NCI-H2171 treated with DMSO at 0.1 percent for 48 hours (cell line): ENCODE data around the gene NPLOC4.

Source experiments
- DNase-seq: peaks from one replicate; lab custom pipeline; 2025; lab: John Stamatoyannopoulos, UW

Gene NPLOC4

DNA sequence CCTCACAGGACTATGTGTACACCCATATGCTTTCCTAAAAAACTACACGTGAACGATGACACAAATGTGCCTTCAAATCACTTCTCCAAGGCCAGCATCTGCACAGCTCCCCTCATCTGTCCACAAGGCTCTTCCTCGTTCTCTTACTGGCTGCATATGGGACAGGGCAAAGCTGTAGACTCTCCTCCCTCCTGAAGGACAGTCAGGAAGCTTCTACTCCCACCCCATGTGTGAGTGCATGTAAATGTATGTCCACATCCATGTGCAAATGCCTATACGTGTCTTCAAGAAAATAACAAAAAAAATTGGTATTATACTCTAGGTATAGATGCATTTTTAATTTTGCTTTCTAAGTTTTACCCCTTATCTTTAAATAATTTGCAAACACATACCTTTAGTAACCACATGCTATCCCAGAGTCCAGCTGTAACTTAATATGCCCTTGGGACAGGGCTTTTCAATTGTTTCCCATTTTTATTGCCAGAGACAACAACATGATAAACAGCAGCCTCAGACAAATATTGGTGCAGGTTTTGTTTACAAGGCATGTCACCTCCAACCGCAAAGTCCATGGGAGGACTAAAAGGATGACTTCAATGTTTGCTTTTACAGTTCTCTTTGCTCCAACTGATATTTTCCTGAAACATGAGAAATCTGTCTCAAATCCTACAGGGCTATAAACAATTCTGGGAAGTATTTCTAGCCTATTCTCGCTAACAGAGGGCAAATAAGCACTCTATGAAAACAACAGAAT, 53.1 kb downstream of the NPLOC4 start:
- no peak for DNase-seq

- DNase-seq = no peak
Observed at GRCh38 chr17:81582749-81583148, 54.2 kb downstream of the NPLOC4 start.

DNA sequence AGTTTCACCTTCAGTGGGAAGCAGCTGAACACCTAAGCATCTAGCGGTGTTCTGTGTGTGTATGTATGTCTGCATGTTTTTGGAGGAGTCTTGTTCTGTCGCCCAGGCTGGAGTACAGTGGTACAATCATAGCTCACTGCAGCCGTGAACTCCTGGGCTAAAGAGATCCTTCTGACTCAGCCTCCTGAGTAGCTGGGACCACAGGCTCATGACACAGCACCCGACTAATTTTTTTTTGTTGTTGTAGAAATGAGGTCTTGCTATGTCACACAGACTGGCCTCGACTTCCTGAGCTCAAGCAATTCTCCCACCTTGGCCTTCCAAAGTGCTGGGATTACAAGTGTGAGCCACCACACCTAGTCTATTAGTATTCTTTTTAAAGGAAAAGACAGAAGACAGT, 54.6 kb downstream of the NPLOC4 start:
- no peak for DNase-seq

DNA sequence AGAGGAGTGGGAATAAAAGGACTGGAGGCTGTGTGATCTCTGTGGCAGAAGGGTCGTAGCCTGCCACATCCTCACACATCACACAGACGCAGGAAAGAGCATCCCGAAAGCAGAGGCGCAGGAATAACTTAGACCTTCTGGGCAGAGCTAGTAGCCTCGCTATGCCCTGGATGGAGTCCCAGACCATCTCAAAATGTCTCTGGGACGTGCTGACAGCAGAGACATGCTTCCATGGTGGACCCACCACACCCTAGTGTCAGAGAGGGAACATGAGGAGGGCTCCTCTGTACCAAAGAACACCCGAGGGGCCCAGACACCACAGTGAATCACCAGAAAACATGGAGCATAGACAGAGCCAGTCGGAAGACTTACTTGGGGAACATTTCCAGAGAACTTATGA, 55.2 kb downstream of the NPLOC4 start:
- no peak for DNase-seq

DNA sequence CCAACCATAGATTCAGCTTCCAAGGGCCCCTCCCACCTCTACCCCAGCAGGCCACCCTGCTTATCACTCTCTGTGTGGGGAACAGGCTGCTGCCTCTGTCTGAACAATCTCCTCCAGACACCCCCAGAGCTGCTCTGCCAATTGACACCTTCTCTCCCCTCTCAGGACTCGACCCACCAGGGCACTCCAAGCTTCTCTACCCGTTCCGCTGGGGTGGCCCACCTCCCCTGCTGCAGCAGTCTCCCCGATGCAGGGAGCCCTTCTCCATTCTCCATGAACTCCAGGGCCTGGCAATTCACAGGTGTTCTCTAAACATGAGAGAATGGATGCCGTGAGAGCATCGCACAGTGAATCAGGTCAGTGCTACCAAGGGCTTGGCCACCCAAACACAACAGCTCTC, 56.4 kb downstream of the NPLOC4 start:
- no peak for DNase-seq

GRCh38 chr17:81579821-81580321, 57.0 kb downstream of the NPLOC4 start:
- no peak for DNase-seq

- DNase-seq = no peak
Observed at GRCh38 chr17:81579298-81579697, 57.6 kb downstream of the NPLOC4 start.

DNA sequence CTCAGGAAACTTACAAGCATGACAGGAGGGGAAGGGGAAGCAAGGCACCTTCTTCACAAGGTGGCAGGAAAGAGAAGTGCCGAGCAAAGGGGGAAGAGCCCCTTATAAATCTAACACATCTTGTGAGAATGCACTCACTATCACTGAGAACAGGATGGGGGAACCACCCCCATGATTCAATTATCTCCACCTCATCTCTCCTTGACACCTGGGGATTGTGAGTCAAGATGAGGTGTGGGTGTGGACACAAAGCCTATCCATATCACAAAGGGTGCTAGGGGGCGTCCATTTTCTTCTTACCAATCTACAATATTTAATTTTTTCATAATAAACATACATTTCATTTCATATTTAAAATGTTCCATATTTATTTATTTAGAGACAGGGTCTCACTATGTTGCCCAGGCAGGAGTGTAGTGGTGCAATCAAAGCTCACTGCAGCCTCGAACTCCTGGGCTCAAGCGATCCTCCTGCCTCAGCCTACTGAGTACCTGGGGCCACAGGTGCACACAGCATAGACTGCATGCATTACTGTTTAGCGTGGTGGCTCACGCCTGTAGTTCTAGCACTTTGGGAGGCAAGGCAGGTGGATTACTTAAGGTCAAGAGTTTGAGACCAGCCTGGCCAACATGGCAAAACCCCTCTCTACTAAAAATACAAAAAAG, 58.2 kb downstream of the NPLOC4 start:
- DNase-seq = no peak

DNA sequence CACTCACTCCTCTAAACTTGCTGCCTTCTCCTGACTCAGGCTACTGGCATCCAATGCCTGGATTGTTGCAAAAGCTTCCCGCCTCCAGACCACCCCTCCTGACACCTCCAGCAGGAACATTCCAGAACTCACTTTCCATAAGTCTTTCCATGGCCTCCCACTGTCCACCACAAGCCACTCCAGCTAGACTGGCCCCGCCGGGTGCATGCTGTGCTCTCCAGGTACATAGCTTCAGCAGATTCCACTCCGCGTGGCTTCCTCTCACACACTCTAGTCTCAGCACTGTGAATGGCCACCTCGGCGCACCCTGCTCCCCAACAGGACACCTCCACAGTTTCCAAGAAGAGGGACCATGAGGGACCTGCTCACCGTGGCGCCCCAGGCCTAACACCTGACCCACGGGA, 58.9 kb downstream of the NPLOC4 start:
- DNase-seq = no peak

DNA sequence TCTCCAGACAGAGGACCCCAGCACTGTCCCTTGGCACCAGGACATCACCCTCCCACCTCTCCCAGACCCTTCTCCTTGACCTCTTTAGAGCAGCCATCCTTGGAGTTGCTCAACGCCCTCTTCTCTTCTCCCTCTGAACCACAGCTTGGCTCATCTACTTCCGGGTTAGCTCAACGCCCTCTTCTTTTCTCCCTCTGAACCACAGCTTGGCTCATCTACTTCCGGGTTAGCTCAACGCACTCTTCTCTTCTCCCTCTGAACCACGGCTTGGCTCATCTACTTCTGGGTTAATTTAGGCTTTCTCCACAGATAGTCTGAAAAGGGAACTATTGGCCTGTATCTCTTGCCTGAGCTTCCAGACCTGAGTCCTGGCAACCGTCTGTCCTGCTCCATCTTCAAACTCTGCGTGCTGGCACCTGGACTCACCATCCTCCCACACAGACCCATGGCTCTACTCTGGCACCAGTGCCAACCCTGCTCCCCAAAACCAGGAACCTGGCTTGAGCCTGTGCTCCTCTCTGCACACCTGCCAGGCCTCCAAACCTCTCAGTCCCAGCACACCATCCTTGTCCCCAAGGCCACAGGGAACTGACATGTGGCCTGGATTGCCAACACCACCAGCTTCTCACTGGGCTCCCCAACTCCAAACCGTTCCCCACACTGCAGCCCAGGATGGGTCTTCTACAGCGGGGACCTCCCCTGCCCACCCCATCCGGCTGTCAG, 59.5 kb downstream of the NPLOC4 start:
- no peak for DNase-seq

DNA sequence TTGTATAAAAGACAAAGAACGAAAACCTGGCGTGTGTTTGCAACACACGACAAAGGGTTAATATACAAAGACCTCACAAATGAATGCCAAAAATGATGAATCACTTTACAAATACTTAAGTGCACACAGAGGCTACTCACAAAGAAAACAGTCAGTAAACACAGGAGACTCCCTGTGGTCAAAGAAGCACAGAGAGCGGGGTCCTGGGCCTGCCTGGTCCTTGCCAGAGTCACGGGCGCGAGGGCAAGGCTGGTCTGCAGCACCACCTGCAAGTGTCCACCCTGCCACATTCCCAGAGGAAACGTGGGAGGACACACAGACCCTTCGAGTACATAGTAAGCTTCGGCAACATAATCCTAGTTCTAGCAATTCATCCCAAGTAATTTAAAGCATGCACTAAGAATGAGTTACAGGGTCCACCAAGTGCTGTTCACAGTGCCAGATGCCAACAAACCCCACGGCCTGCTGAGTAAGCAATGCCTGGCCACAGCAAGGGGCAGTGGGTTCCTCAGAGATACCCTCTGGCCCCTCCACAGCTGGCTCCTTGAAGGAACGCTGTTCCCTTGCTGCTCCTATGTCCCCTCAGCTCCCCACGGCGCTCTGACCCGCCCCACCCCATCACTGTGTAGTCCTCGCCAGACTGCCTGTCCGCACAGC, 60.2 kb downstream of the NPLOC4 start:
- DNase-seq = no peak

- DNase-seq = no peak
Observed at GRCh38 chr17:81575836-81576235, 61.1 kb downstream of the NPLOC4 start.

- no peak for DNase-seq
Observed at GRCh38 chr17:81574643-81574956, 62.3 kb downstream of the NPLOC4 start.

- peak; percentile 79 for DNase-seq
Observed at GRCh38 chr17:81573794-81574642, 62.9 kb downstream of the NPLOC4 start.

DNA sequence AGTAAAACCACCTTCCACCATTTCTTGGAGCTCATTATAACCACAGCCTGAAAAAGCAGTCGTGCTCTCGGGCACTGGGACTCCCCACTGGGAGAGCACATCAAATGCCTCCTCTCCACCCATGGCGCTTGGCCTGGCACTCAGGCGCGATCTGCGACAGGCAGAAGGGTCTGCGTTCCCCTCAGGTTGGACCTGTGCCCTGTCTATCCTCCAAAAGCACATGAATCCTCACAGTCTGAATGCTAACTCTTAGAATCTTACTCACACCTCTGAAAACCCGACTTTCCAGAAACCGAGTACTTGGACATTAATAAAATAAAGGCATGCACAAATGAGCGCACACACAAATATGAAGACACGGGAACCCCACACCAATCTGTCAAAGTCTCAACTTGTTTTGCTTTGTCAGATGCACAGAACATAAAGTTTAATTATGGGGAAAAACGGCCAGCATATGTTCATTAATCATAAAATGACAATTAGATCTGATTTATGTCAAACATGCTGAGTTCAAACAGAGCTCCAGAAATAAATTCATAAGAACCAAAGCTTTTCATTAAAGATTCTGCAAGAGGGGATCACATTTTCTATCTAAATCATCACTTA, 64.2 kb downstream of the NPLOC4 start:
- peak; percentile 80 for DNase-seq

DNA sequence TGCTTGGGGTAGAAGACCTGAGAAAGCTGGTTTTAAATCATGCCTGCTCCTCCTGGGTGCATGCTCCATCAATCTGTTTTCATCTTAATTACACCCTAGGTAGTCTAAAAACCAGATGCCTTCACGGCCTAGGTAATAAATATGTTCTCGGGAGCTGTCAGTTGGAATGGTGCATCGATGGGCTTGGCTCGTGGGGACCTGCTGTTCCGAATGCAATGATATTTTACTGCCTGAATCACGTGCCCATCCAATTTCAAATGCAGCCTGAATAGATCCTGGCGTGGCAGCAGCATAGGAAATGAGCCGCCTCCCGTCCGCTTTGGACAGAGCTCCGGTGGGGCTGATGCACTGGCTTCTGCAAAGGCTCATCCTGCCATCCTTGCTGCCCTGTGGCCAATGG, 65.9 kb downstream of the NPLOC4 start:
- DNase-seq = peak; percentile 69

GRCh38 chr17:81569986-81570514, 66.9 kb downstream of the NPLOC4 start:
- DNase-seq = no peak

GRCh38 chr17:81568416-81568815, 68.5 kb downstream of the NPLOC4 start:
- no peak for DNase-seq

DNA sequence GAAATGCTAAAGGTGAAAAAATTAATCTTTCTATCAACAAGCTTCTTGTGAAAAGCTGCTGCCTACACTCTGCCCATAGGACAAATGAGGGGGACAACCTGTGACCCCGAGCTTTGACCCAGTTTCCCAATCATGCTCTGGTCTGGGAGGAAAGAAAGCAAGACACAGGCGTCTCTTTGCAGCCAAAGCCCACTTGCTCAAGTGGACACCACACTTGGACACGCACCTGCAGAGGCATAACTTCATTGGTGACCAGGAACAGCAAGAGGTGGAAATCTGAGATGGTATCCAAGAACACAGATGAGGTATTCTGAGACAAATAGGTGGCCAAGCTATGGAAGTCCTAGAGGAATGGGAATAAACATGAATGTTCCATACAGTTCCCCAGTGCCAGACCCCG, 69.7 kb downstream of the NPLOC4 start:
- no peak for DNase-seq

- peak; percentile 91 for DNase-seq
Observed at GRCh38 chr17:81566461-81567126, 70.3 kb downstream of the NPLOC4 start.
